SU-DHL-6 (cell line): Measurements from ENCODE around the gene DCTN2.

ENCODE experiments used
- EZH2phosphoT487 ChIP-seq: fragments of 200-600 bp; sonication (generic), shearing (Covaris generic); conservative IDR thresholded peaks from 2 replicates; pipeline ENCODE4 v1.6.1; 2018; ENCODE audit warnings: mild to moderate bottlenecking, antibody characterized with exemption, low read length, moderate library complexity, mixed read lengths
- TF ChIP-seq, protein P1 (sequence below): fragments of 200-600 bp; sonication (generic); IDR thresholded peaks from one replicate; pipeline ENCODE4 v1.5.1; 2017; ENCODE audit warnings: antibody characterized with exemption, mild to moderate bottlenecking, low read length, moderate library complexity; ENCODE audit not compliant: insufficient read depth, poor library complexity, severe bottlenecking

DNA sequence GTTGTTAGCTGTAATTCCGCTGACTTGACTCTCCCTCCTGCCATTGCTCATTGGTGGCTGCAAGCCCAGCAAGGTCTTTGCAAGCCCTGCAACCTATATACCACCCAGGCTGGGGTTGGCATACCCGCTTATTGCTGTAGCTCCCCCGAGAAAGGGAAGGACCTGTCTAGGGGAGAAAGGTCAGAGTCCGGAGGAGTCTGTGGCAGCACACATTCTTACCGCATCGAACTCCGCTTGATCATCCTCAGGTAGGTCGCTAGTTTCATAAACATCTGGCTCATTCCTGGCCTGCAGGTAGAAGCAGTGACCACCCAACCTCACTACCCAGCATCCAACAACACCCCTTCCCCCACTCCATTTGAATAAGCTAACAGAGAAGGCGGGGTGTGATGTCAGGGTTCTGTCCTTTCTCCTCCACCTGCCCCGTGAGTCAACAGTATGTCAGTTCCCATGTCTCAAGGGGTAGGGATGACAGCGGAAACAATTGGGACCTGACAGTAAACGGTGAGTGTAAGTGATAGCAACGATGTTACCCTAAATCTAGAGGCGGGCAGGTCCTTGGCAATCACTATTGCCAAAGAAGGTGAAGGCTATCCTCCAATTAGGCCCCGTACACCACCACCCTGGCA lies 1.1 kb downstream of the DCTN2 start:
- TF ChIP-seq, protein P1, sequence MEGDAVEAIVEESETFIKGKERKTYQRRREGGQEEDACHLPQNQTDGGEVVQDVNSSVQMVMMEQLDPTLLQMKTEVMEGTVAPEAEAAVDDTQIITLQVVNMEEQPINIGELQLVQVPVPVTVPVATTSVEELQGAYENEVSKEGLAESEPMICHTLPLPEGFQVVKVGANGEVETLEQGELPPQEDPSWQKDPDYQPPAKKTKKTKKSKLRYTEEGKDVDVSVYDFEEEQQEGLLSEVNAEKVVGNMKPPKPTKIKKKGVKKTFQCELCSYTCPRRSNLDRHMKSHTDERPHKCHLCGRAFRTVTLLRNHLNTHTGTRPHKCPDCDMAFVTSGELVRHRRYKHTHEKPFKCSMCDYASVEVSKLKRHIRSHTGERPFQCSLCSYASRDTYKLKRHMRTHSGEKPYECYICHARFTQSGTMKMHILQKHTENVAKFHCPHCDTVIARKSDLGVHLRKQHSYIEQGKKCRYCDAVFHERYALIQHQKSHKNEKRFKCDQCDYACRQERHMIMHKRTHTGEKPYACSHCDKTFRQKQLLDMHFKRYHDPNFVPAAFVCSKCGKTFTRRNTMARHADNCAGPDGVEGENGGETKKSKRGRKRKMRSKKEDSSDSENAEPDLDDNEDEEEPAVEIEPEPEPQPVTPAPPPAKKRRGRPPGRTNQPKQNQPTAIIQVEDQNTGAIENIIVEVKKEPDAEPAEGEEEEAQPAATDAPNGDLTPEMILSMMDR = no peak
- TF ChIP-seq EZH2phosphoT487 = no peak
